SK-N-SH (cell line): Measurements from ENCODE around the gene SUCLG2. TPM values are rescaled to one million over a fixed set of nuclear protein-coding genes. Genes with fewer than 3 reads are reported as not detected.

Source experiments
- CTCF ChIA-PET: fragments of 300-600, 350-600 bp; formaldehyde crosslinking; extraction: SDS; loops from one replicate; lab custom pipeline; 2021; lab: Yijun Ruan, JAX
- POLR2A ChIA-PET: fragments of 350-600 bp; sonication (Branson Sonifier 250); formaldehyde crosslinking; extraction: SDS; loops from one replicate; lab custom pipeline; 2020; ENCODE audit warnings: antibody characterized with exemption, inconsistent platforms; lab: Yijun Ruan, JAX
- DNase-seq: peaks from one replicate; pipeline ENCODE4 v3.0.0; 2012
- H2AFZ ChIP-seq: fragments of 200-600 bp; sonication (generic); 2 replicates; pipeline ENCODE4 v1.8.1; 2016; ENCODE audit warnings: antibody characterized with exemption, mild to moderate bottlenecking, low read depth
- H3F3A ChIP-seq: fragments of 200-600 bp; sonication (generic); replicated peaks from 2 replicates; pipeline ENCODE3; 2016; ENCODE audit warnings: antibody characterized with exemption, mild to moderate bottlenecking; ENCODE audit not compliant: insufficient read depth
- H3K27ac ChIP-seq, 2 experiments: fragments of 200-500 bp in 1 of 2; fragments of 200-600 bp in 1 of 2; sonication (Bioruptor generic) in 1 of 2; sonication (generic), shearing (Covaris generic) in 1 of 2; 2 replicates each; pipeline versions ENCODE4 v1.5.1 to v1.6.1; 2014 to 2016; ENCODE audit warnings: low read depth in 2 of 2, inconsistent platforms in 1 of 2, low read length in 1 of 2, mild to moderate bottlenecking in 1 of 2, mixed read lengths in 1 of 2
- H3K27me3 ChIP-seq: fragments of 200-600 bp; sonication (generic), shearing (Covaris generic); 2 replicates; pipeline ENCODE4 v1.6.1; 2016; ENCODE audit warnings: mixed run types; ENCODE audit not compliant: insufficient read depth
- H3K36me3 ChIP-seq, 2 experiments: fragments of 200-500 bp in 1 of 2; fragments of 200-600 bp in 1 of 2; sonication (Bioruptor generic) in 1 of 2; sonication (generic) in 1 of 2; replicated peaks in 1 of 2; 2 replicates each; pipeline versions ENCODE3 to v1.5.1; 2014 to 2016; ENCODE audit warnings: low read length in 1 of 2, mild to moderate bottlenecking in 1 of 2; ENCODE audit not compliant: insufficient read depth in 2 of 2, control insufficient read depth in 1 of 2
- H3K4me1 ChIP-seq, 2 experiments: fragments of 200-500 bp in 1 of 2; fragments of 200-600 bp in 1 of 2; sonication (Bioruptor generic) in 1 of 2; sonication (generic), shearing (Covaris generic) in 1 of 2; 2 replicates each; pipeline versions ENCODE4 v1.5.1 to v1.6.1; 2014 to 2016; ENCODE audit warnings: low read depth in 1 of 2, low read length in 1 of 2, mixed run types in 1 of 2; ENCODE audit not compliant: insufficient read depth in 2 of 2, control insufficient read depth in 1 of 2
- H3K4me2 ChIP-seq: fragments of 200-600 bp; sonication (generic), shearing (Covaris generic); 2 replicates; pipeline ENCODE4 v1.6.1; 2017; ENCODE audit warnings: mixed run types
- H3K4me3 ChIP-seq, 2 experiments: fragments of 200-500 bp in 1 of 2; fragments of 200-600 bp in 1 of 2; sonication (Bioruptor generic) in 1 of 2; sonication (generic), shearing (Covaris generic) in 1 of 2; 2 replicates each; pipeline versions ENCODE4 v1.5.1 to v1.8.1; 2014 to 2016; ENCODE audit warnings: low read depth in 2 of 2, inconsistent platforms in 1 of 2, low read length in 1 of 2, mild to moderate bottlenecking in 1 of 2, mixed read lengths in 1 of 2, moderate library complexity in 1 of 2
- H3K79me2 ChIP-seq: fragments of 200-600 bp; sonication (generic); 2 replicates; pipeline ENCODE4 v1.8.1; 2017; ENCODE audit warnings: mild to moderate bottlenecking; ENCODE audit not compliant: insufficient read depth
- H3K9ac ChIP-seq: fragments of 200-600 bp; sonication (generic); 2 replicates; pipeline ENCODE4 v1.6.1; 2017; ENCODE audit warnings: mixed run types
- H3K9me2 ChIP-seq: fragments of 200-600 bp; sonication (generic); 2 replicates; pipeline ENCODE4 v1.6.1; 2017; ENCODE audit warnings: mixed run types
- H3K9me3 ChIP-seq: fragments of 200-600 bp; sonication (generic); 2 replicates; pipeline ENCODE4 v1.6.1; 2017; ENCODE audit warnings: mixed run types, mild to moderate bottlenecking, moderate library complexity
- H4K20me1 ChIP-seq: fragments of 200-600 bp; sonication (generic); 2 replicates; pipeline ENCODE4 v1.6.1; 2017; ENCODE audit warnings: mild to moderate bottlenecking, mixed run types; ENCODE audit not compliant: insufficient read depth
- CHD2 ChIP-seq: fragments of 150-350 bp; IDR thresholded peaks from 2 replicates; pipeline ENCODE4 v1.6.1; 2018; ENCODE audit warnings: low read length; ENCODE audit not compliant: partially characterized antibody
- ELF1 ChIP-seq: IDR thresholded peaks from 2 replicates; pipeline ENCODE4 v1.4.0; 2012
- EP300 ChIP-seq, 2 experiments: IDR thresholded peaks; 2 replicates each; pipeline versions ENCODE4 v1.4.0 to v1.6.1; 2012; ENCODE audit warnings: borderline replicate concordance in 1 of 2, low read depth in 1 of 2, low read length in 1 of 2
- FOSL2 ChIP-seq: IDR thresholded peaks from 2 replicates; pipeline ENCODE4 v1.4.0; 2012; ENCODE audit warnings: low read depth, mild to moderate bottlenecking, moderate library complexity, borderline replicate concordance
- FOXM1 ChIP-seq: IDR thresholded peaks from 2 replicates; pipeline ENCODE4 v1.4.0; 2012; ENCODE audit warnings: low read depth, mild to moderate bottlenecking
- MEF2A ChIP-seq: IDR thresholded peaks from 2 replicates; pipeline ENCODE4 v1.4.0; 2012; ENCODE audit warnings: low read depth, borderline replicate concordance
- NFIC ChIP-seq: IDR thresholded peaks from 2 replicates; pipeline ENCODE4 v1.4.0; 2012; ENCODE audit warnings: borderline replicate concordance
- NRF1 ChIP-seq: IDR thresholded peaks from 2 replicates; pipeline ENCODE4 v1.6.1; 2012; ENCODE audit warnings: low read depth, mild to moderate bottlenecking, low read length
- PBX3 ChIP-seq: IDR thresholded peaks from 2 replicates; pipeline ENCODE4; 2012
- POLR2AphosphoS5 ChIP-seq: IDR thresholded peaks from 2 replicates; pipeline ENCODE4 v1.6.1; 2012; ENCODE audit warnings: low read depth, low read length
- RAD21 ChIP-seq: IDR thresholded peaks from 2 replicates; pipeline ENCODE4 v1.6.1; 2012; ENCODE audit warnings: mild to moderate bottlenecking, low read length
- RXRA ChIP-seq: IDR thresholded peaks from 2 replicates; pipeline ENCODE4 v1.4.0; 2012; ENCODE audit warnings: low read depth, mild to moderate bottlenecking, borderline replicate concordance
- SIN3A ChIP-seq: IDR thresholded peaks from 2 replicates; pipeline ENCODE4 v1.6.1; 2012; ENCODE audit warnings: low read depth, mild to moderate bottlenecking, low read length, moderate library complexity, borderline replicate concordance
- SMC3 ChIP-seq: IDR thresholded peaks from 2 replicates; pipeline ENCODE4 v1.6.1; 2012; ENCODE audit warnings: low read depth, low read length, improper control_type of control experiment
- TAF1 ChIP-seq: IDR thresholded peaks from 2 replicates; pipeline ENCODE4 v1.6.1; 2012; ENCODE audit warnings: low read depth, mild to moderate bottlenecking, low read length, moderate library complexity, borderline replicate concordance
- USF2 ChIP-seq: fragments of 150-350 bp; IDR thresholded peaks from 2 replicates; pipeline ENCODE4 v1.6.1; 2017; ENCODE audit warnings: antibody characterized with exemption, low read length, low read depth, borderline replicate concordance
- YY1 ChIP-seq: IDR thresholded peaks from 2 replicates; pipeline ENCODE4 v1.4.0; 2012; ENCODE audit warnings: low read depth, mild to moderate bottlenecking
- ZBTB33 ChIP-seq: IDR thresholded peaks from 2 replicates; pipeline ENCODE4 v1.4.0; 2012; ENCODE audit warnings: low read depth, borderline replicate concordance
- WGBS: methylation state at CpG from one replicate; pipeline ENCODE4 v1.1.6; 2017; ENCODE audit warnings: low lambda C conversion rate; 5-methylcytosine and 5-hydroxymethylcytosine counted together
- polyA plus RNA-seq, 3 experiments: library from polyadenylated mRNA; depleted of rRNA; stranded (reverse); fragments of >200 nt; gene quantifications; 2 replicates each; pipeline ENCODE4 v1.2.3, GENCODE V29; 2012
- TF ChIP-seq, protein P1 (sequence below): fragments of 150-350 bp; IDR thresholded peaks from 2 replicates; pipeline ENCODE4 v1.6.1; 2016; ENCODE audit warnings: mild to moderate bottlenecking, low read depth, low read length
- TF ChIP-seq, protein P2 (sequence below): IDR thresholded peaks from 2 replicates; pipeline ENCODE4 v1.4.0; 2012; ENCODE audit warnings: low read depth, borderline replicate concordance

Gene SUCLG2
- polyA plus RNA-seq, 1 of the 3 experiments (the other 2 are of a cell fraction): 20.2 TPM

GRCh38 chr3:67602816-67603215 lies 51.6 kb downstream of the SUCLG2 start:
- no peak overlapping the region for H3K4me2 ChIP-seq
- no peak overlapping the region for H2AFZ ChIP-seq
- WGBS: 86% methylated on average over 2 of the region's 2 CpGs
- no peaks in the 10 kb centered on the region for H3K27me3 ChIP-seq
- POLR2A ChIA-PET: no interaction called here
- no peaks in the 10 kb centered on the region; the same call in 1 of the 2 replicates for H4K20me1 ChIP-seq
- H3K36me3 ChIP-seq: peaks cover 32 to 34% of the 10 kb centered on the region in 2 experiments
- no peaks in the 10 kb centered on the region for H3K4me1 ChIP-seq
- TF ChIP-seq RAD21 (no peak), NFIC (no peak), TAF1 (no peak), RXRA (no peak), YY1 (no peak), CHD2 (no peak), POLR2AphosphoS5 (no peak), MEF2A (no peak), ELF1 (no peak), PBX3 (no peak), FOXM1 (no peak), ZBTB33 (no peak), EP300 (IDR thresholded peaks at IDR 0.05; ENCODE audit: borderline replicate concordance in 1 of 2, low read depth in 1 of 2, low read length in 1 of 2) (no peak), SMC3 (no peak), FOSL2 (no peak), USF2 (no peak), NRF1 (no peak), SIN3A (no peak)
- TF ChIP-seq, protein P1, sequence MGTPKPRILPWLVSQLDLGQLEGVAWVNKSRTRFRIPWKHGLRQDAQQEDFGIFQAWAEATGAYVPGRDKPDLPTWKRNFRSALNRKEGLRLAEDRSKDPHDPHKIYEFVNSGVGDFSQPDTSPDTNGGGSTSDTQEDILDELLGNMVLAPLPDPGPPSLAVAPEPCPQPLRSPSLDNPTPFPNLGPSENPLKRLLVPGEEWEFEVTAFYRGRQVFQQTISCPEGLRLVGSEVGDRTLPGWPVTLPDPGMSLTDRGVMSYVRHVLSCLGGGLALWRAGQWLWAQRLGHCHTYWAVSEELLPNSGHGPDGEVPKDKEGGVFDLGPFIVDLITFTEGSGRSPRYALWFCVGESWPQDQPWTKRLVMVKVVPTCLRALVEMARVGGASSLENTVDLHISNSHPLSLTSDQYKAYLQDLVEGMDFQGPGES: no peak
- TF ChIP-seq, protein P2, sequence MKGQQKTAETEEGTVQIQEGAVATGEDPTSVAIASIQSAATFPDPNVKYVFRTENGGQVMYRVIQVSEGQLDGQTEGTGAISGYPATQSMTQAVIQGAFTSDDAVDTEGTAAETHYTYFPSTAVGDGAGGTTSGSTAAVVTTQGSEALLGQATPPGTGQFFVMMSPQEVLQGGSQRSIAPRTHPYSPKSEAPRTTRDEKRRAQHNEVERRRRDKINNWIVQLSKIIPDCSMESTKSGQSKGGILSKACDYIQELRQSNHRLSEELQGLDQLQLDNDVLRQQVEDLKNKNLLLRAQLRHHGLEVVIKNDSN: no peak
- TF ChIP-seq, all 33 proteins: peak for 0
- H3K79me2 ChIP-seq: peaks cover 10% of the 10 kb centered on the region; the same call in 1 of the 2 replicates
- H3K9me3 ChIP-seq: no peaks in the 10 kb centered on the region
- no peak for DNase-seq
- no peak overlapping the region for H3K27ac ChIP-seq
- CTCF ChIA-PET: interaction anchor here (0.7 kb wide), 1 partner anchor 12 kb away, joined by 3 read pairs; no protein-coding TSS in a partner anchor
- no peaks in the 10 kb centered on the region for H3K9me2 ChIP-seq
- no peak overlapping the region for H3K4me3 ChIP-seq
- H3K9ac ChIP-seq: no peak overlapping the region
- H3F3A ChIP-seq: peaks cover 3% of the 10 kb centered on the region
